IMR-90 (cell line): ENCODE data around the gene BANP. TPM values are rescaled to one million over a fixed set of nuclear protein-coding genes. Genes with fewer than 3 reads are reported as not detected.

Experiments used
- ATAC-seq: fragments of 200-7000 bp; cut with Tn5 transposase; 2 replicates; pipeline ENCODE4 v1.9.1; 2020; ENCODE audit warnings: low read depth, mild to moderate bottlenecking, moderate library complexity
- BruUV-seq: library from RNA; stranded (reverse); fragments of 400-500 nt; replicated peaks from 2 replicates; lab custom pipeline; 2021; lab: Mats Ljungman, UMichigan
- CTCF ChIA-PET: fragments of 300-600 bp; formaldehyde crosslinking; extraction: SDS; loops from one replicate; lab custom pipeline; 2021; ENCODE audit warnings: antibody characterized with exemption; lab: Yijun Ruan, JAX
- POLR2A ChIA-PET: fragments of 300-600 bp; sonication (Branson Sonifier 250); formaldehyde crosslinking; loops from one replicate; lab custom pipeline; 2022; ENCODE audit warnings: antibody characterized with exemption; ENCODE audit not compliant: unreplicated experiment; lab: Charles Lee
- DNase-seq: peaks from one replicate; pipeline ENCODE4 v3.0.0; 2013
- H2AFZ ChIP-seq: replicated peaks from 2 replicates; pipeline ENCODE3; 2013; ENCODE audit warnings: low read length, mild to moderate bottlenecking; ENCODE audit not compliant: poor library complexity
- H2AK5ac ChIP-seq: 2 replicates; pipeline ENCODE4 v1.6.1; 2013; ENCODE audit warnings: low read depth, low read length, inconsistent platforms
- H2AK9ac ChIP-seq: replicated peaks from 2 replicates; pipeline ENCODE3; 2013; ENCODE audit warnings: mild to moderate bottlenecking, low read depth, low read length, moderate library complexity; ENCODE audit not compliant: poor library complexity
- H2BK120ac ChIP-seq: 2 replicates; pipeline ENCODE4 v1.6.1; 2013; ENCODE audit warnings: low read depth, low read length, inconsistent platforms
- H2BK15ac ChIP-seq: 3 replicates; pipeline ENCODE4 v1.6.1; 2013; ENCODE audit warnings: low read depth, low read length, inconsistent platforms
- H2BK20ac ChIP-seq: 2 replicates; pipeline ENCODE4 v1.6.1; 2013; ENCODE audit warnings: low read depth, mild to moderate bottlenecking, inconsistent platforms, low read length, moderate library complexity
- H2BK5ac ChIP-seq: 2 replicates; pipeline ENCODE4 v1.6.1; 2013; ENCODE audit warnings: mild to moderate bottlenecking, low read depth, low read length, inconsistent platforms; ENCODE audit not compliant: poor library complexity, severe bottlenecking
- H3K14ac ChIP-seq: replicated peaks from 2 replicates; pipeline ENCODE4 v1.6.1; 2013; ENCODE audit warnings: low read depth, low read length, inconsistent platforms
- H3K18ac ChIP-seq: 2 replicates; pipeline ENCODE4 v1.6.1; 2013; ENCODE audit warnings: low read depth, low read length, control low read depth
- H3K23ac ChIP-seq: 2 replicates; pipeline ENCODE4 v1.6.1; 2013; ENCODE audit warnings: low read depth, low read length, inconsistent platforms
- H3K27ac ChIP-seq: 2 replicates; pipeline ENCODE4 v1.5.1; 2013; ENCODE audit warnings: mild to moderate bottlenecking, control low read depth, low read length; ENCODE audit not compliant: insufficient read depth
- H3K27me3 ChIP-seq: 2 replicates; pipeline ENCODE4 v1.6.1; 2013; ENCODE audit warnings: low read length; ENCODE audit not compliant: control insufficient read depth, insufficient read depth
- H3K36me3 ChIP-seq: 2 replicates; pipeline ENCODE4 v1.6.1; 2013; ENCODE audit warnings: low read length, mixed read lengths; ENCODE audit not compliant: control insufficient read depth, insufficient read depth
- H3K4ac ChIP-seq: 2 replicates; pipeline ENCODE4 v1.6.1; 2013; ENCODE audit warnings: low read depth, low read length, inconsistent platforms
- H3K4me1 ChIP-seq: 2 replicates; pipeline ENCODE4 v1.6.1; 2013; ENCODE audit warnings: low read length, mixed read lengths; ENCODE audit not compliant: control insufficient read depth, insufficient read depth
- H3K4me2 ChIP-seq: 2 replicates; pipeline ENCODE4 v1.6.1; 2013; ENCODE audit warnings: low read depth, mild to moderate bottlenecking, control low read depth, low read length, moderate library complexity
- H3K4me3 ChIP-seq: 2 replicates; pipeline ENCODE4 v1.5.1; 2013; ENCODE audit warnings: low read depth, mild to moderate bottlenecking, control low read depth, low read length, moderate library complexity; ENCODE audit not compliant: insufficient read depth
- H3K56ac ChIP-seq: 2 replicates; pipeline ENCODE4 v1.6.1; 2013; ENCODE audit warnings: low read length, inconsistent platforms; ENCODE audit not compliant: insufficient read depth; ENCODE audit errors: extremely low read depth
- H3K79me1 ChIP-seq, 2 experiments: 2 replicates each; pipeline ENCODE4 v1.6.1; 2013; ENCODE audit warnings: low read length in 2 of 2, inconsistent platforms in 1 of 2, low read depth in 1 of 2
- H3K9ac ChIP-seq: 2 replicates; pipeline ENCODE4 v1.6.1; 2013; ENCODE audit warnings: low read depth, low read length, control low read depth
- H3K9me1 ChIP-seq: 2 replicates; pipeline ENCODE4 v1.6.1; 2013; ENCODE audit warnings: low read length, inconsistent platforms; ENCODE audit not compliant: insufficient read depth
- H3K9me3 ChIP-seq: 2 replicates; pipeline ENCODE4 v1.6.1; 2013; ENCODE audit warnings: low read length; ENCODE audit not compliant: control insufficient read depth, insufficient read depth
- H4K20me1 ChIP-seq: 2 replicates; pipeline ENCODE4 v1.6.1; 2013; ENCODE audit warnings: low read length, inconsistent platforms; ENCODE audit not compliant: insufficient read depth
- H4K5ac ChIP-seq: 2 replicates; pipeline ENCODE4 v1.6.1; 2013; ENCODE audit warnings: mild to moderate bottlenecking, low read depth, low read length, control low read depth
- H4K8ac ChIP-seq, 2 experiments: 2 replicates each; pipeline ENCODE4 v1.6.1; 2013; ENCODE audit warnings: low read depth in 2 of 2, low read length in 2 of 2, control low read depth in 1 of 2, inconsistent platforms in 1 of 2
- H4K91ac ChIP-seq: 2 replicates; pipeline ENCODE4 v1.6.1; 2013; ENCODE audit warnings: low read depth, low read length, inconsistent platforms; ENCODE audit not compliant: insufficient read depth
- BHLHE40 ChIP-seq: fragments of 150-350 bp; IDR thresholded peaks from 2 replicates; pipeline ENCODE4 v1.6.1; 2016; ENCODE audit warnings: mild to moderate bottlenecking, low read depth, low read length
- CEBPB ChIP-seq: IDR thresholded peaks from 2 replicates; pipeline ENCODE4 v1.6.1; 2012; ENCODE audit warnings: low read depth, low read length, improper control_type of control experiment
- CHD1 ChIP-seq: IDR thresholded peaks from 2 replicates; pipeline ENCODE4 v1.6.1; 2012; ENCODE audit warnings: low read depth, low read length, improper control_type of control experiment
- CTCF ChIP-seq: conservative IDR thresholded peaks from 2 replicates; pipeline ENCODE4 v1.5.1; 2012; ENCODE audit warnings: mild to moderate bottlenecking, low read depth, low read length, improper control_type of control experiment
- ELK1 ChIP-seq: fragments of 150-350 bp; IDR thresholded peaks from 2 replicates; pipeline ENCODE4 v1.6.1; 2016; ENCODE audit warnings: low read depth, mild to moderate bottlenecking, low read length, moderate library complexity, borderline replicate concordance
- FOS ChIP-seq: fragments of 150-350 bp; IDR thresholded peaks from 2 replicates; pipeline ENCODE4 v1.6.1; 2016; ENCODE audit warnings: low read depth, low read length
- MAFK ChIP-seq: IDR thresholded peaks from 2 replicates; pipeline ENCODE4 v1.6.1; 2012; ENCODE audit warnings: low read depth, low read length, improper control_type of control experiment
- MAZ ChIP-seq: IDR thresholded peaks from 2 replicates; pipeline ENCODE4 v1.6.1; 2012; ENCODE audit warnings: low read depth, mild to moderate bottlenecking, low read length, improper control_type of control experiment, moderate library complexity, borderline replicate concordance
- MXI1 ChIP-seq: IDR thresholded peaks from 2 replicates; pipeline ENCODE4 v1.6.1; 2012; ENCODE audit warnings: low read depth, mild to moderate bottlenecking, low read length, moderate library complexity, borderline replicate concordance
- NFE2L2 ChIP-seq: fragments of 150-350 bp; IDR thresholded peaks from 2 replicates; pipeline ENCODE4 v1.6.1; 2016; ENCODE audit warnings: low read depth, mild to moderate bottlenecking, low read length
- POLR2A ChIP-seq: IDR thresholded peaks from 2 replicates; pipeline ENCODE4 v1.6.1; 2012; ENCODE audit warnings: mild to moderate bottlenecking, low read depth, low read length
- RAD21 ChIP-seq: IDR thresholded peaks from 2 replicates; pipeline ENCODE4 v1.6.1; 2012; ENCODE audit warnings: low read length, improper control_type of control experiment
- RCOR1 ChIP-seq: IDR thresholded peaks from 2 replicates; pipeline ENCODE4 v1.6.1; 2012; ENCODE audit warnings: mild to moderate bottlenecking, low read length, improper control_type of control experiment; ENCODE audit not compliant: insufficient replicate concordance
- RFX5 ChIP-seq: IDR thresholded peaks from 2 replicates; pipeline ENCODE4 v1.8.0; 2012; ENCODE audit warnings: low read depth, mild to moderate bottlenecking, low read length, moderate library complexity
- SMC3 ChIP-seq: fragments of 150-350 bp; IDR thresholded peaks from 2 replicates; pipeline ENCODE4 v1.6.1; 2016; ENCODE audit warnings: low read depth, mild to moderate bottlenecking, antibody characterized with exemption, low read length, moderate library complexity
- USF2 ChIP-seq: fragments of 150-350 bp; IDR thresholded peaks from 2 replicates; pipeline ENCODE4 v1.6.1; 2017; ENCODE audit warnings: mild to moderate bottlenecking, antibody characterized with exemption, low read length, low read depth
- WGBS, 2 experiments: methylation state at CpG; one replicate each; pipeline versions ENCODE4 v1.1.5 to v1.1.7; 2013; ENCODE audit warnings: missing lambda C conversion rate in 2 of 2; ENCODE audit not compliant: insufficient read length in 1 of 2; ENCODE audit errors: extremely low coverage in 2 of 2; 5-methylcytosine and 5-hydroxymethylcytosine counted together
- dilution Hi-C: fragments of 300-500 bp; cut with HindIII; formaldehyde crosslinking; loops from one replicate; pipeline ENCODE4 v1.14.3; 2018; ENCODE audit warnings: low sequenced_read_pairs; ENCODE audit not compliant: unreplicated experiment
- in situ Hi-C: fragments of 300-500 bp; cut with MboI; formaldehyde crosslinking; loops from 3 replicates; pipeline ENCODE4 v1.14.3; 2019; ENCODE audit warnings: low sequenced_read_pairs, inconsistent platforms, mixed read lengths
- intact Hi-C: fragments of 100-400 bp; cut with micrococcal nuclease; formaldehyde crosslinking; loops from 2 replicates; pipeline ENCODE4 v1.10.0; 2022
- polyA plus RNA-seq, 3 experiments: library from polyadenylated mRNA; depleted of rRNA; stranded (reverse); fragments of >200 nt; gene quantifications; 2 replicates each; pipeline ENCODE4 v1.2.3, GENCODE V29; 2012; ENCODE audit warnings: low replicate concordance in 1 of 3
- total RNA-seq: library from RNA; depleted of rRNA; stranded (reverse); fragments of >200 nt; gene quantifications from 2 replicates; pipeline ENCODE4 v1.2.3, GENCODE V29; 2012

The BANP gene
- total and polyA plus RNA-seq, 2 of the 4 experiments (the other 2 are of a cell fraction), result 17.4 to 17.9 TPM

- H2BK5ac ChIP-seq, result no peak overlapping the region
- no peak overlapping the region for H3K14ac ChIP-seq
- intact Hi-C loops, result no loop called here
- H3K56ac ChIP-seq, result no peak overlapping the region
- TF ChIP-seq RAD21 (no peak), BHLHE40 (no peak), RFX5 (no peak), CHD1 (no peak), CEBPB (no peak), MAFK (no peak), FOS (no peak), NFE2L2 (no peak), USF2 (no peak), CTCF (no peak), MAZ (no peak), ELK1 (no peak), MXI1 (no peak), POLR2A (no peak), SMC3 (no peak), RCOR1 (no peak)
- no peak overlapping the region for H2BK15ac ChIP-seq
- H3K27me3 ChIP-seq, result peaks cover 36% of the 10 kb centered on the region
- no peak overlapping the region for H3K27ac ChIP-seq
- H3K9me3 ChIP-seq, result no peaks in the 10 kb centered on the region
- CTCF ChIA-PET, result interaction anchor here (0.9 kb wide), 1 partner anchor 138 kb away, joined by 3 read pairs; no protein-coding TSS in a partner anchor
- H3K9ac ChIP-seq, result no peak overlapping the region
- H3K4me2 ChIP-seq, result no peak overlapping the region
- H2AFZ ChIP-seq, result no peak overlapping the region
- no peak for DNase-seq
- H3K79me1 ChIP-seq, result no peaks in the 10 kb centered on the region
- H4K8ac ChIP-seq, result no peak overlapping the region
- no peak overlapping the region for H4K5ac ChIP-seq
- H2BK120ac ChIP-seq, result no peak overlapping the region
- no peak overlapping the region for H2AK5ac ChIP-seq
- in situ Hi-C loops, result no loop called here
- POLR2A ChIA-PET, result no interaction called here
- no peak overlapping the region for H3K4ac ChIP-seq
- H3K9me1 ChIP-seq, result no peaks in the 10 kb centered on the region
- H3K4me3 ChIP-seq, result no peak overlapping the region
- H3K36me3 ChIP-seq, result no peaks in the 10 kb centered on the region
- H3K4me1 ChIP-seq, result no peaks in the 10 kb centered on the region
- no peaks in the 10 kb centered on the region for H4K20me1 ChIP-seq
- H4K91ac ChIP-seq, result no peak overlapping the region
- WGBS, 2 experiments, result 60% methylated on average over 1 of the region's 10 CpGs; no CpG with 5 or more reads in 1 of the 2 experiments
- H2AK9ac ChIP-seq, result no peak overlapping the region
- no peak overlapping the region for H3K23ac ChIP-seq
- dilution Hi-C loops, result no loop called here
- BruUV-seq, result no TSS peak
- H2BK20ac ChIP-seq, result no peak overlapping the region
- no peak for ATAC-seq
- no peak overlapping the region for H3K18ac ChIP-seq
These were observed 31.6 kb upstream of the BANP start for GRCh38 chr16:87919681-87919994.
